ENCODE data around the gene LILRB4. TPM values are rescaled to one million over a fixed set of nuclear protein-coding genes. Genes with fewer than 3 reads are reported as not detected.
A peak's percentile ranks its signal among the peaks of the same experiment; 100 is the strongest.
"Not testable (repeated sequence)": the region's sequence is repeated elsewhere in the genome, so short reads cannot be mapped to it uniquely, and the experiment has no call there.

The LILRB4 gene
- total RNA-seq, 3 donors from 2014 or later (not counting 1 experiment from before 2014, with no cell fraction given) = 1.5 to 3.6 (median 2.5) TPM

GRCh38 chr19:54707962-54708361, 45.2 kb downstream of the LILRB4 start:
- H3K4me3 ChIP-seq (ENCODE audit: low read length) = no peak overlapping the region
- ATAC-seq (peak; percentile 82 to 93 (median 85)), DNase-seq (peak; percentile 25 to 53)
- Mint-ChIP-seq H3K36me3 (no peaks in the 10 kb centered on the region), H3K4me1 (peaks cover 36 to 62% of the 10 kb centered on the region in 2 donors), H3K27ac (peak overlapping the region in 1 of 2 donors; percentile 67), H3K4me3 (peak overlapping the region; percentile 50), H3K9me3 (no peaks in the 10 kb centered on the region), H3K27me3 (ENCODE audit: low read depth in 2 of 2) (peaks cover 31 to 43% of the 10 kb centered on the region in 2 donors)
- H3K9me3 ChIP-seq (ENCODE audit: control insufficient read depth, insufficient read depth, low read length) = no peaks in the 10 kb centered on the region
- no peak overlapping the region for H3K27ac ChIP-seq (ENCODE audit: low read length)
- TF ChIP-seq, protein P1, sequence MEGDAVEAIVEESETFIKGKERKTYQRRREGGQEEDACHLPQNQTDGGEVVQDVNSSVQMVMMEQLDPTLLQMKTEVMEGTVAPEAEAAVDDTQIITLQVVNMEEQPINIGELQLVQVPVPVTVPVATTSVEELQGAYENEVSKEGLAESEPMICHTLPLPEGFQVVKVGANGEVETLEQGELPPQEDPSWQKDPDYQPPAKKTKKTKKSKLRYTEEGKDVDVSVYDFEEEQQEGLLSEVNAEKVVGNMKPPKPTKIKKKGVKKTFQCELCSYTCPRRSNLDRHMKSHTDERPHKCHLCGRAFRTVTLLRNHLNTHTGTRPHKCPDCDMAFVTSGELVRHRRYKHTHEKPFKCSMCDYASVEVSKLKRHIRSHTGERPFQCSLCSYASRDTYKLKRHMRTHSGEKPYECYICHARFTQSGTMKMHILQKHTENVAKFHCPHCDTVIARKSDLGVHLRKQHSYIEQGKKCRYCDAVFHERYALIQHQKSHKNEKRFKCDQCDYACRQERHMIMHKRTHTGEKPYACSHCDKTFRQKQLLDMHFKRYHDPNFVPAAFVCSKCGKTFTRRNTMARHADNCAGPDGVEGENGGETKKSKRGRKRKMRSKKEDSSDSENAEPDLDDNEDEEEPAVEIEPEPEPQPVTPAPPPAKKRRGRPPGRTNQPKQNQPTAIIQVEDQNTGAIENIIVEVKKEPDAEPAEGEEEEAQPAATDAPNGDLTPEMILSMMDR (IDR thresholded peaks at IDR 0.05) = no peak
- no peaks in the 10 kb centered on the region for H3K36me3 ChIP-seq (ENCODE audit: control insufficient read depth, insufficient read depth, low read length)
- WGBS (ENCODE audit: insufficient coverage) = 1% methylated on average over 4 of the region's 4 CpGs
- peaks cover 36% of the 10 kb centered on the region for H3K4me1 ChIP-seq (ENCODE audit: control insufficient read depth, insufficient read depth, low read length)
- H3K27me3 ChIP-seq (ENCODE audit: control insufficient read depth, insufficient read depth, low read length) = peaks cover 10% of the 10 kb centered on the region
- intact Hi-C loops (cut with micrococcal nuclease) = no loop called here

- no peak overlapping the region for H3K4me3 ChIP-seq (ENCODE audit: low read length)
- ATAC-seq (no peak), DNase-seq (no peak)
- H3K36me3 ChIP-seq (ENCODE audit: control insufficient read depth, insufficient read depth, low read length) = no peaks in the 10 kb centered on the region
- H3K27ac ChIP-seq (ENCODE audit: low read length) = no peak overlapping the region
- peak overlapping the region in 1 of 2 donors; percentile 52 for H3K27ac Mint-ChIP-seq
- intact Hi-C loops (cut with micrococcal nuclease) = no loop called here
- H3K9me3 ChIP-seq (ENCODE audit: control insufficient read depth, insufficient read depth, low read length) = no peaks in the 10 kb centered on the region
- H3K36me3 Mint-ChIP-seq = no peaks in the 10 kb centered on the region
- H3K27me3 ChIP-seq (ENCODE audit: control insufficient read depth, insufficient read depth, low read length) = peaks cover 8% of the 10 kb centered on the region
- 92% methylated on average over 7 of the region's 7 CpGs for WGBS (ENCODE audit: insufficient coverage)
- peaks cover 31 to 54% of the 10 kb centered on the region in 2 donors for H3K4me1 Mint-ChIP-seq
- peaks cover 26 to 37% of the 10 kb centered on the region in 2 donors for H3K27me3 Mint-ChIP-seq (ENCODE audit: low read depth in 2 of 2)
- peaks cover 36% of the 10 kb centered on the region for H3K4me1 ChIP-seq (ENCODE audit: control insufficient read depth, insufficient read depth, low read length)
- TF ChIP-seq, protein P1 (IDR thresholded peaks at IDR 0.05) = no peak
- H3K9me3 Mint-ChIP-seq = no peaks in the 10 kb centered on the region
- H3K4me3 Mint-ChIP-seq = peak overlapping the region; percentile 49
Observed at GRCh38 chr19:54708781-54709180, 46.0 kb downstream of the LILRB4 start.

GRCh38 chr19:54709212-54709948, 46.6 kb downstream of the LILRB4 start:
- Histone ChIP-seq H3K36me3 (ENCODE audit: control insufficient read depth, insufficient read depth, low read length) (no peaks in the 10 kb centered on the region), H3K27me3 (ENCODE audit: control insufficient read depth, insufficient read depth, low read length) (peaks cover 6% of the 10 kb centered on the region), H3K4me3 (ENCODE audit: low read length) (no peak overlapping the region), H3K4me1 (ENCODE audit: control insufficient read depth, insufficient read depth, low read length) (peaks cover 36% of the 10 kb centered on the region), H3K27ac (ENCODE audit: low read length) (no peak overlapping the region), H3K9me3 (ENCODE audit: control insufficient read depth, insufficient read depth, low read length) (no peaks in the 10 kb centered on the region)
- Mint-ChIP-seq H3K4me3 (peak overlapping the region; percentile 49), H3K9me3 (no peaks in the 10 kb centered on the region), H3K36me3 (no peaks in the 10 kb centered on the region), H3K4me1 (peaks cover 27 to 49% of the 10 kb centered on the region in 2 donors), H3K27me3 (ENCODE audit: low read depth in 2 of 2) (peaks cover 20 to 31% of the 10 kb centered on the region in 2 donors), H3K27ac (peak overlapping the region in 1 of 2 donors; percentile 52)
- intact Hi-C loops (cut with micrococcal nuclease) = no loop called here
- TF ChIP-seq, protein P1 (IDR thresholded peaks at IDR 0.05) = no peak
- ATAC-seq (no peak), DNase-seq (no peak)
- WGBS (ENCODE audit: insufficient coverage) = 94% methylated on average over 18 of the region's 18 CpGs

GRCh38 chr19:54709956-54710355, 47.2 kb downstream of the LILRB4 start:
- ATAC-seq; H3K9me3 ChIP-seq (ENCODE audit: control insufficient read depth, insufficient read depth, low read length); H3K27me3 ChIP-seq (ENCODE audit: control insufficient read depth, insufficient read depth, low read length); H3K36me3 Mint-ChIP-seq; DNase-seq; H3K27ac Mint-ChIP-seq; intact Hi-C loops (cut with micrococcal nuclease); H3K27ac ChIP-seq (ENCODE audit: low read length); H3K4me3 Mint-ChIP-seq; H3K9me3 Mint-ChIP-seq; H3K36me3 ChIP-seq (ENCODE audit: control insufficient read depth, insufficient read depth, low read length); H3K4me3 ChIP-seq (ENCODE audit: low read length): not testable (repeated sequence)
- peaks cover 14 to 28% of the 10 kb centered on the region in 2 donors for H3K27me3 Mint-ChIP-seq (ENCODE audit: low read depth in 2 of 2)
- H3K4me1 ChIP-seq (ENCODE audit: control insufficient read depth, insufficient read depth, low read length) = peaks cover 36% of the 10 kb centered on the region
- WGBS (ENCODE audit: insufficient coverage) = 81% methylated on average over 13 of the region's 13 CpGs
- peaks cover 26 to 46% of the 10 kb centered on the region in 2 donors for H3K4me1 Mint-ChIP-seq

Other genes starting within 250 kb of the LILRB4 start
- gene TTYH1, start 247.5 kb upstream of the LILRB4 start, total RNA-seq = under 1 TPM; 0.59 to 0.84 (median 0.65) TPM
- 100 to 1,000 TPM; 479 to 563 (median 507) TPM for gene LENG8, start 213.8 kb upstream of the LILRB4 start, total RNA-seq
- 1 to 10 TPM; 3.2 to 5.6 (median 4.3) TPM for gene LENG9, start 199.2 kb upstream of the LILRB4 start, total RNA-seq
- not detected for gene CDC42EP5, start 189.7 kb upstream of the LILRB4 start, total RNA-seq
- gene LAIR2, start 160.2 kb upstream of the LILRB4 start, total RNA-seq = 10 to 100 TPM; 44.1 to 67.7 (median 53.3) TPM
- 1 to 10 TPM; 1.4 to 8.4 (median 5.6) TPM for gene LILRA2, start 89.2 kb upstream of the LILRB4 start, total RNA-seq
- gene LILRA1, start 69.4 kb upstream of the LILRB4 start, total RNA-seq = 10 to 100 TPM in 1 of 3 donors, 1 to 10 TPM in 2; 1.4 to 13.0 (median 6.1) TPM
- gene LILRB1, start 32.5 kb upstream of the LILRB4 start, total RNA-seq = 10 to 100 TPM; 18.4 to 44.4 (median 38.5) TPM
- gene KIR3DL3, start 61.5 kb downstream of the LILRB4 start, total RNA-seq = not detected
- gene KIR2DL3, start 75.5 kb downstream of the LILRB4 start, total RNA-seq = 10 to 100 TPM; 40.7 to 57.3 (median 54.1) TPM
- gene KIR2DL1, start 106.8 kb downstream of the LILRB4 start, total RNA-seq = 10 to 100 TPM; 39.5 to 88.2 (median 70.8) TPM
- gene KIR2DL4, start 140.6 kb downstream of the LILRB4 start, total RNA-seq = 10 to 100 TPM in 1 of 3 donors, 1 to 10 TPM in 2; 7.1 to 14.5 (median 7.3) TPM
- gene KIR3DL1, start 153.5 kb downstream of the LILRB4 start, total RNA-seq = 10 to 100 TPM; 34.7 to 97.1 (median 41.2) TPM
- 100 to 1,000 TPM in 1 of 3 donors, 10 to 100 TPM in 2; 54.5 to 171 (median 56.4) TPM for gene KIR2DS4, start 169.7 kb downstream of the LILRB4 start, total RNA-seq
- gene KIR3DL2, start 187.5 kb downstream of the LILRB4 start, total RNA-seq = 10 to 100 TPM; 24.0 to 89.0 (median 65.1) TPM
- 10 to 100 TPM in 1 of 3 donors, 1 to 10 TPM in 1, under 1 TPM in 1; 0.26 to 23.7 (median 6.7) TPM for gene FCAR, start 211.2 kb downstream of the LILRB4 start, total RNA-seq
- 100 to 1,000 TPM; 213 to 342 (median 244) TPM for gene NCR1, start 243.2 kb downstream of the LILRB4 start, total RNA-seq